Activated naive CD8-positive, alpha-beta T cell treated with anti-CD3 and anti-CD28 coated beads, Interleukin-2, amount 50 U/mL, for 24 hours (primary cell): ENCODE data around the gene SEMA6B.
A peak's percentile ranks its signal among the peaks of the same experiment; 100 is the strongest.

ENCODE experiments used
- ATAC-seq: fragments of 150-1000 bp; cut with Tn5 transposase; one replicate; pipeline ENCODE4 v1.10.0; 2021
- DNase-seq: peaks from one replicate; pipeline ENCODE4 v3.0.0; 2021
- H3K27ac Mint-ChIP-seq: one replicate; pipeline ENCODE4 v1.8.0; 2021; ENCODE audit warnings: mild to moderate bottlenecking, mixed read lengths
- H3K27me3 Mint-ChIP-seq: one replicate; pipeline ENCODE4 v1.8.0; 2021; ENCODE audit warnings: mixed read lengths
- H3K36me3 Mint-ChIP-seq: one replicate; pipeline ENCODE4 v1.8.0; 2021; ENCODE audit warnings: low read depth, mixed read lengths
- H3K4me1 Mint-ChIP-seq: one replicate; pipeline ENCODE4 v1.8.0; 2021; ENCODE audit warnings: mixed read lengths
- H3K4me3 Mint-ChIP-seq: one replicate; pipeline ENCODE4 v1.8.0; 2021; ENCODE audit warnings: mild to moderate bottlenecking, moderate library complexity, mixed read lengths
- H3K9me3 Mint-ChIP-seq: one replicate; pipeline ENCODE4 v1.8.0; 2021; ENCODE audit warnings: mixed read lengths

Gene SEMA6B, protein sequence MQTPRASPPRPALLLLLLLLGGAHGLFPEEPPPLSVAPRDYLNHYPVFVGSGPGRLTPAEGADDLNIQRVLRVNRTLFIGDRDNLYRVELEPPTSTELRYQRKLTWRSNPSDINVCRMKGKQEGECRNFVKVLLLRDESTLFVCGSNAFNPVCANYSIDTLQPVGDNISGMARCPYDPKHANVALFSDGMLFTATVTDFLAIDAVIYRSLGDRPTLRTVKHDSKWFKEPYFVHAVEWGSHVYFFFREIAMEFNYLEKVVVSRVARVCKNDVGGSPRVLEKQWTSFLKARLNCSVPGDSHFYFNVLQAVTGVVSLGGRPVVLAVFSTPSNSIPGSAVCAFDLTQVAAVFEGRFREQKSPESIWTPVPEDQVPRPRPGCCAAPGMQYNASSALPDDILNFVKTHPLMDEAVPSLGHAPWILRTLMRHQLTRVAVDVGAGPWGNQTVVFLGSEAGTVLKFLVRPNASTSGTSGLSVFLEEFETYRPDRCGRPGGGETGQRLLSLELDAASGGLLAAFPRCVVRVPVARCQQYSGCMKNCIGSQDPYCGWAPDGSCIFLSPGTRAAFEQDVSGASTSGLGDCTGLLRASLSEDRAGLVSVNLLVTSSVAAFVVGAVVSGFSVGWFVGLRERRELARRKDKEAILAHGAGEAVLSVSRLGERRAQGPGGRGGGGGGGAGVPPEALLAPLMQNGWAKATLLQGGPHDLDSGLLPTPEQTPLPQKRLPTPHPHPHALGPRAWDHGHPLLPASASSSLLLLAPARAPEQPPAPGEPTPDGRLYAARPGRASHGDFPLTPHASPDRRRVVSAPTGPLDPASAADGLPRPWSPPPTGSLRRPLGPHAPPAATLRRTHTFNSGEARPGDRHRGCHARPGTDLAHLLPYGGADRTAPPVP

GRCh38 chr19:4559569-4559968, at the start of gene SEMA6B:
Gene SEMA6B (minus strand): TSS chr19:4559684. CDS start chr19:4558457, 1,227 bp downstream.
- Mint-ChIP-seq H3K4me1 (no peaks in the 10 kb centered on the region), H3K4me3 (no peak within 1 kb of the TSS), H3K36me3 (no peaks in the 10 kb centered on the region), H3K27ac (no peak within 1 kb of the TSS), H3K27me3 (no peaks in the 10 kb centered on the region), H3K9me3 (no peaks in the 10 kb centered on the region)
- DNase-seq, result no peak
- ATAC-seq, result no peak

GRCh38 chr19:4606921-4607678, 47.6 kb upstream of the SEMA6B start:
- no peak overlapping the region for H3K4me3 Mint-ChIP-seq
- no peaks in the 10 kb centered on the region for H3K9me3 Mint-ChIP-seq
- DNase-seq (no peak), ATAC-seq (no peak)
- no peaks in the 10 kb centered on the region for H3K36me3 Mint-ChIP-seq
- no peak overlapping the region for H3K27ac Mint-ChIP-seq
- H3K27me3 Mint-ChIP-seq, result peaks cover 23% of the 10 kb centered on the region
- H3K4me1 Mint-ChIP-seq, result peaks cover 2% of the 10 kb centered on the region

- H3K36me3 Mint-ChIP-seq, result no peaks in the 10 kb centered on the region
- H3K27me3 Mint-ChIP-seq, result peaks cover 27% of the 10 kb centered on the region
- H3K27ac Mint-ChIP-seq, result no peak overlapping the region
- ATAC-seq, result no peak
- H3K4me3 Mint-ChIP-seq, result no peak overlapping the region
- no peak for DNase-seq
- peaks cover 2% of the 10 kb centered on the region for H3K4me1 Mint-ChIP-seq
- no peaks in the 10 kb centered on the region for H3K9me3 Mint-ChIP-seq
These were observed 46.7 kb upstream of the SEMA6B start for GRCh38 chr19:4606181-4606580.

DNA sequence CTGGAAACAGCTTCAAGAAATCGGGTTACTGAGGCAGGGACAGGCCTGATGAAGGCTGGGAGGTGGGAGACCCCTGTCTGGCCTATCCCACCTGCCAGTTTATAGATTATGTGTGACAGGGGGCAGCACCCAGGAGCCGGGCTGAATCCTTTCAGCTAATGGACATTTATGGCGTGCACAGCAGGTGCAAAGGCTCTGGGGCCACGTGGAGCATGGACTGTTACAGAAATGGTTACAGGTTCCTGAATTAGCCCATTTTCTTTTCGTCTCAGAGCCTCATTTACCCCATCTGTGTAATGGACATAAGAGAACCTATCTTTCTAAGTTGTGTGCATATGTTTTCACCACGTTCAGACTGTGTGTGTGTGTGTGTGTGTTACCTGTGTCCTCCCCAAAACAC, 45.4 kb upstream of the SEMA6B start:
- no peaks in the 10 kb centered on the region for H3K36me3 Mint-ChIP-seq
- no peak overlapping the region for H3K27ac Mint-ChIP-seq
- DNase-seq (no peak), ATAC-seq (no peak)
- H3K4me3 Mint-ChIP-seq, result no peak overlapping the region
- H3K9me3 Mint-ChIP-seq, result no peaks in the 10 kb centered on the region
- H3K27me3 Mint-ChIP-seq, result peaks cover 20% of the 10 kb centered on the region
- H3K4me1 Mint-ChIP-seq, result peaks cover under 1% of the 10 kb centered on the region

- Mint-ChIP-seq H3K27me3 (peaks cover 30% of the 10 kb centered on the region), H3K4me1 (peaks cover 5% of the 10 kb centered on the region), H3K9me3 (no peaks in the 10 kb centered on the region), H3K4me3 (no peak overlapping the region), H3K27ac (no peak overlapping the region), H3K36me3 (no peaks in the 10 kb centered on the region)
- DNase-seq (no peak), ATAC-seq (no peak)
These were observed 43.4 kb upstream of the SEMA6B start for GRCh38 chr19:4602915-4603314.

DNA sequence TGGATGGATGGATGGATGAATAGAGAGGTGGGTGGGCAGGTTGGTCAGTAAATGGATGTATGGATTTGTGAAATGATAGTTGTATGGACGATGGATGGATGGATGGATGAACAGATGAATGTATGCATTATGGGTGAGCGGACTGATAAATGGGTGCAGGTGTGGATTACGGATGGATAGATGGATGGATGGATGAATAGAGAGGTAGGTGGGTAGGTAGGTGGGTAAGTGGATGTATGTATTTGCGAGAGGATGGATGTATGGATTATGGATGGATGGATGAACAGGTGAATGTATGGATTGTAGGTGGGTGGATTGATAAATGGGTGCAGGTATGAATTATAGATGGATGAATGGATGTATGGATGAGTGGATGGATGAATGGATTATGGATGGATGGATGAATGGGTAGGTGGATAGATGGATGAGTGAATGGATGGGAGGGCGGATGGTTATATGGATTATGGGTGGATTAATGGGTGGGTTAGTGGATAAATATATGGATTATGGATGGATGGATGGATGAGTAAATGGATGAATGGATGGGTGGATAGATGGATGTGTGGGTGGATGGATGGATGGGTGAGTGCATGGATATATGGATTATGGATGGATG, 42.8 kb upstream of the SEMA6B start:
- ATAC-seq (no peak), DNase-seq (no peak)
- Mint-ChIP-seq H3K27ac (no peak overlapping the region), H3K36me3 (no peaks in the 10 kb centered on the region), H3K27me3 (peaks cover 28% of the 10 kb centered on the region), H3K9me3 (no peaks in the 10 kb centered on the region), H3K4me3 (no peak overlapping the region), H3K4me1 (peaks cover 5% of the 10 kb centered on the region)

GRCh38 chr19:4600893-4601292, 41.4 kb upstream of the SEMA6B start:
- Mint-ChIP-seq H3K27ac (no peak overlapping the region), H3K36me3 (no peaks in the 10 kb centered on the region), H3K27me3 (peaks cover 26% of the 10 kb centered on the region), H3K9me3 (no peaks in the 10 kb centered on the region), H3K4me1 (peaks cover 7% of the 10 kb centered on the region), H3K4me3 (no peak overlapping the region)
- ATAC-seq (no peak), DNase-seq (no peak)

- Mint-ChIP-seq H3K4me3 (no peak overlapping the region), H3K27me3 (peaks cover 28% of the 10 kb centered on the region)
These were observed 40.6 kb upstream of the SEMA6B start for GRCh38 chr19:4600082-4600481.

DNA sequence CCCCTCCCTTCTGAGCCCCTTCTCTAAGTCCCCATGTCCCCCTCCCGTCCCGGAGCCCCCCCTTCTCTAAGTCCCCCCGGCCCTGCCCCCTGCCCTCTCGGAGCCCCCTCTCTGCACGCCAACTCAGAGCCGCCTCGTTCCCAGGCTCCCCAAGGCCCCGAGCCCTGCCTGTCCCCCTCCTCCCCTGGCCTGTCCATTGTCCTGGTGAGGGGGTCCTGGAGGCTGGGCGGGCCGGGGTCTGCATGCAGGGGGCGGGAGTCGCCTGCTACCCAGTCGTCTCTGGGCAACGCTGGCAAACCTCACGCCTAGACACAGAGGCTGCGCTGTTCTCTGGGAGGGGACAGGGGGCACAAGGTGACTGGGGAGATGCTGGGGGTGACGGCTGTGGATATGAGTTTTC, 39.2 kb upstream of the SEMA6B start:
- Mint-ChIP-seq H3K27ac (no peak overlapping the region), H3K27me3 (peaks cover 38% of the 10 kb centered on the region), H3K36me3 (no peaks in the 10 kb centered on the region), H3K9me3 (no peaks in the 10 kb centered on the region), H3K4me1 (peaks cover 7% of the 10 kb centered on the region), H3K4me3 (no peak overlapping the region)
- no peak for ATAC-seq
- no peak for DNase-seq

More at GRCh38 chr19:4600082-4600481, 40.6 kb upstream of the SEMA6B start:
- DNase-seq, result no peak
- H3K36me3 Mint-ChIP-seq, result no peaks in the 10 kb centered on the region
- H3K27ac Mint-ChIP-seq, result no peak overlapping the region
- no peak for ATAC-seq
- H3K9me3 Mint-ChIP-seq, result no peaks in the 10 kb centered on the region
- peaks cover 7% of the 10 kb centered on the region for H3K4me1 Mint-ChIP-seq

GRCh38 chr19:4597975-4598671, 38.6 kb upstream of the SEMA6B start:
- Mint-ChIP-seq H3K27me3 (peaks cover 38% of the 10 kb centered on the region), H3K9me3 (no peaks in the 10 kb centered on the region), H3K4me3 (no peak overlapping the region), H3K27ac (no peak overlapping the region), H3K36me3 (no peaks in the 10 kb centered on the region), H3K4me1 (peaks cover 7% of the 10 kb centered on the region)
- ATAC-seq (peak; percentile 30), DNase-seq (peak; percentile 59)

- peak overlapping the region; percentile 11 for H3K4me3 Mint-ChIP-seq
- ATAC-seq, result no peak
- no peaks in the 10 kb centered on the region for H3K36me3 Mint-ChIP-seq
These were observed 37.9 kb upstream of the SEMA6B start for GRCh38 chr19:4597278-4597974.

DNA sequence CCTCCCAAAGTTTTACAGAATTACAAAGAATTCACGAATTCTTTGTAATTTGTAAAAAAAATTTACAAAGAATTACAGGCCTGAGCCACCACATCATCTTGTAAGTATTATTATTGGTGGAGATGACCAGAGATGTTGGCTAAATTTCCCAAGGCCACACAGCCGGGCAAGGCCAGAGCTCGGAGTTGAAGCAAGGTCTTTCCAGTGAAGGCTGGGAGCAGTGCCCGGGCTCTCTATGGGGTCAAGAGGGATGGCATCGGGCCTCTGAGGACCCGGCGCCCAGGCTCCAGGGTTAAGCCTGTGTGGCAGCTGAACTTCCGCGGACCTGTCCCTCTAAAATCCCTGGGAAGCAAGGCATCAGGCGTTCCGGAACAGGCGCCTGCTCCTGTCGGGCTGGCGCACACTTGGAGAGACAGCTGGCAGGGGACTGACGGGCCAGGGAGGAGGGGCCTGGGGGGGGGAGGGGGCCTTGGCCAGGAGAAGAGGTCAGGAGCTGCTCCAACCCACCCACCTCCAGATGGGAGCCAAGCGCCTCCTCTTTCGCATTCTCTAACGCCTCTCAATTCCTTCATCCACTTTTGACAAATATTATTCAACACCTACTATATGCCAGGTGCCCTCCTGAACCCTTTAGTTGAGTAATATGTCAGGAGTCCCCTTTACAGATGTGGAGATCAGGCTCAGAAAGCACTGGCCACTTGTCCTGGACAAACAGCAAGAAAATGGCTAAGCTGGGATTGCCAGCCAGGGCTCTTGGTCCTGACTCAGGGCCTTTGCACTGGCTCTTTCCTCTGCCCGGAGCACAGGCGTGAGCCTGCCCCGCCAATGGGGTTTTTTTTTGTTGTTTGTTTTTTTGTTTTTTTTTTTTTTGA, 36.8 kb upstream of the SEMA6B start:
- Mint-ChIP-seq H3K27ac (no peak overlapping the region), H3K4me3 (no peak overlapping the region), H3K4me1 (peaks cover 7% of the 10 kb centered on the region), H3K9me3 (no peaks in the 10 kb centered on the region), H3K27me3 (peaks cover 46% of the 10 kb centered on the region), H3K36me3 (no peaks in the 10 kb centered on the region)
- DNase-seq, result no peak
- no peak for ATAC-seq

More at GRCh38 chr19:4597278-4597974, 37.9 kb upstream of the SEMA6B start:
- DNase-seq, result no peak
- Mint-ChIP-seq H3K27me3 (peaks cover 44% of the 10 kb centered on the region), H3K4me1 (peaks cover 7% of the 10 kb centered on the region), H3K9me3 (no peaks in the 10 kb centered on the region), H3K27ac (no peak overlapping the region)
